Activated CD4-positive, alpha-beta T cell treated with anti-CD3 and anti-CD28 coated beads, Interleukin-2, Interleukin-4, amounts not matched to agents 100 ng/mL and 50 ng/mL, durations not matched to agents 16 hours and 8 hours (primary cell): Measurements from ENCODE around the gene CACNB1.

Experiments
- DNase-seq: peaks from one replicate; pipeline ENCODE4 v3.0.0-alpha.2; 2020; ENCODE audit warnings: low spot score

Gene CACNB1

DNA sequence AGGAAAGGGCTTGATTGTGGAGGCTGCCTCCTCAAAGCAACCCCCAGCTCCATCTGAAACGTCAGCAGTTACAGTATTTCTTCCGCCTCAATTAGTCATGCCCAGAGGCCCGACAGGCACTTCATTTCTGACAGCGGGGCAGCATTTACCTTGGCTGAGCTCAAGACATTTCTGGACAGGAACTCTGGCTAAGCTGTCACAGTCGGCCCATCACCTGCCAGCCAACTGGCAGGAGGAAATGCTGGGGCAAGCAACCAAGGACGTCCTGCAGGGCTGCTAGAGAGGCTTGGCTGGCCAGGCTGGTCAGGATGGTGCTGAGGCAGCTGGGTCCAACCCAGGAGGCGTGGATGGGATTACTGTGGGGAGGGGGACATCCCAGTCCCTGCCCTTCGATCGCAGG lies 73.8 kb downstream of the CACNB1 start:
- no peak for DNase-seq
